SH-SY5Y (cell line): ENCODE data around the gene TMEM94.

Source experiments
- GATA2 ChIP-seq: IDR thresholded peaks from 2 replicates; pipeline ENCODE4 v1.6.1; 2011; ENCODE audit warnings: mild to moderate bottlenecking, low read depth, low read length
- GATA3 ChIP-seq: IDR thresholded peaks from 2 replicates; pipeline ENCODE4 v1.6.1; 2011; ENCODE audit warnings: low read depth, mild to moderate bottlenecking, low read length, moderate library complexity

- no peak for TF ChIP-seq GATA2
- no peak for TF ChIP-seq GATA3
Observed at GRCh38 chr17:75518983-75519537, 62.6 kb downstream of the TMEM94 start.
